HCT116 (cell line): Measurements from ENCODE around the gene SUN2.

Experiments used
- EZH2 ChIP-seq: fragments of 200-600 bp; sonication (generic); IDR thresholded peaks from 2 replicates; pipeline ENCODE4 v1.6.1; 2017; ENCODE audit warnings: antibody characterized with exemption, mixed run types
- POLR2A ChIP-seq: IDR thresholded peaks from 2 replicates; pipeline ENCODE4 v1.7.0; 2011; ENCODE audit warnings: borderline replicate concordance; ENCODE audit not compliant: insufficient read depth, insufficient read length; ENCODE audit errors: extremely low read depth
- POLR2AphosphoS5 ChIP-seq: IDR thresholded peaks from 2 replicates; pipeline ENCODE4 v1.6.1; 2011; ENCODE audit warnings: mild to moderate bottlenecking, low read depth, low read length, moderate library complexity
- RAD21 ChIP-seq: IDR thresholded peaks from 2 replicates; pipeline ENCODE4 v1.6.1; 2012; ENCODE audit warnings: low read depth, mild to moderate bottlenecking
- SIN3A ChIP-seq: IDR thresholded peaks from 2 replicates; pipeline ENCODE4 v1.6.1; 2012; ENCODE audit warnings: low read depth
- YY1 ChIP-seq: IDR thresholded peaks from 2 replicates; pipeline ENCODE4 v1.6.1; 2011; ENCODE audit warnings: low read length, low read depth, moderate library complexity, mild to moderate bottlenecking; ENCODE audit not compliant: insufficient replicate concordance; ENCODE audit errors: extremely low read depth
- ZNF274 ChIP-seq: fragments of 200-500 bp; sonication (Bioruptor generic); IDR thresholded peaks from 2 replicates; pipeline ENCODE4 v1.6.1; 2014; ENCODE audit warnings: mild to moderate bottlenecking, low read depth, low read length, inconsistent platforms
- TF ChIP-seq, protein P1 (sequence below), 3 experiments: fragments of 200-600 bp in 1 of 3; sonication (generic) in 1 of 3; IDR thresholded peaks in 2 of 3; conservative IDR thresholded peaks in 1 of 3; 2 replicates each; pipeline ENCODE4 v1.5.1; 2012 to 2017; ENCODE audit warnings: low read depth in 2 of 3, low read length in 2 of 3, antibody characterized with exemption in 1 of 3, borderline replicate concordance in 1 of 3, control low read depth in 1 of 3, mild to moderate bottlenecking in 1 of 3, mixed read lengths in 1 of 3, mixed run types in 1 of 3, moderate library complexity in 1 of 3; ENCODE audit not compliant: insufficient read depth in 1 of 3
- TF ChIP-seq, protein P2 (sequence below): IDR thresholded peaks from 2 replicates; pipeline ENCODE4 v1.6.1; 2012
- TF ChIP-seq, protein P3 (sequence below): IDR thresholded peaks from 2 replicates; pipeline ENCODE4 v1.6.1; 2012; ENCODE audit warnings: low read depth

DNA sequence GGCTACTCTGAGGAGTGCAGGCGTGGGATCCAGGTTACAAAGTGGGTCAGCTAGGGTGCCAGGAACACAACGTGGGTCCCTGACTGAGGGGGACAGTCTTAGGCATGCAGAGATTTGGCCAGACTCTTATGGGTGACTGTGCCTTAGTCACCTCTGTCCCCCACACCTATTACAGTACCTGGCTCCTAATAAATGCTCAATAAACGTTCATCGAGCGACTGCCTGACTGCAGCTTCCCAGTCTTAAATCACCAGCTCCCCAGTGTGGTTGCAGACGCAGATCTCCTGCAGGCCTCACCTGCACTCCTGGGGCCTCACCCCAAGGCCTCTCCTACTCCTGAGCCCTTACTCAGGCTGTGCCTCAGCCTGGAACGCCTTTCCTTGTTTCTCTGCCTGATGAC, 3.2 kb upstream of the SUN2 start:
- TF ChIP-seq, protein P1, sequence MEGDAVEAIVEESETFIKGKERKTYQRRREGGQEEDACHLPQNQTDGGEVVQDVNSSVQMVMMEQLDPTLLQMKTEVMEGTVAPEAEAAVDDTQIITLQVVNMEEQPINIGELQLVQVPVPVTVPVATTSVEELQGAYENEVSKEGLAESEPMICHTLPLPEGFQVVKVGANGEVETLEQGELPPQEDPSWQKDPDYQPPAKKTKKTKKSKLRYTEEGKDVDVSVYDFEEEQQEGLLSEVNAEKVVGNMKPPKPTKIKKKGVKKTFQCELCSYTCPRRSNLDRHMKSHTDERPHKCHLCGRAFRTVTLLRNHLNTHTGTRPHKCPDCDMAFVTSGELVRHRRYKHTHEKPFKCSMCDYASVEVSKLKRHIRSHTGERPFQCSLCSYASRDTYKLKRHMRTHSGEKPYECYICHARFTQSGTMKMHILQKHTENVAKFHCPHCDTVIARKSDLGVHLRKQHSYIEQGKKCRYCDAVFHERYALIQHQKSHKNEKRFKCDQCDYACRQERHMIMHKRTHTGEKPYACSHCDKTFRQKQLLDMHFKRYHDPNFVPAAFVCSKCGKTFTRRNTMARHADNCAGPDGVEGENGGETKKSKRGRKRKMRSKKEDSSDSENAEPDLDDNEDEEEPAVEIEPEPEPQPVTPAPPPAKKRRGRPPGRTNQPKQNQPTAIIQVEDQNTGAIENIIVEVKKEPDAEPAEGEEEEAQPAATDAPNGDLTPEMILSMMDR (IDR thresholded peaks at IDR 0.05 in 2 of 3, conservative IDR thresholded peaks at IDR 0.05 in 1 of 3; ENCODE audit: borderline replicate concordance in 1 of 3, insufficient read depth in 1 of 3, low read depth in 2 of 3, low read length in 2 of 3), result no peak
- TF ChIP-seq SIN3A (no peak), POLR2AphosphoS5 (no peak), POLR2A (no peak), EZH2 (no peak), YY1 (no peak), RAD21 (no peak), ZNF274 (no peak)
- TF ChIP-seq, protein P2, sequence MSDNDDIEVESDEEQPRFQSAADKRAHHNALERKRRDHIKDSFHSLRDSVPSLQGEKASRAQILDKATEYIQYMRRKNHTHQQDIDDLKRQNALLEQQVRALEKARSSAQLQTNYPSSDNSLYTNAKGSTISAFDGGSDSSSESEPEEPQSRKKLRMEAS, result no peak
- TF ChIP-seq, protein P3, sequence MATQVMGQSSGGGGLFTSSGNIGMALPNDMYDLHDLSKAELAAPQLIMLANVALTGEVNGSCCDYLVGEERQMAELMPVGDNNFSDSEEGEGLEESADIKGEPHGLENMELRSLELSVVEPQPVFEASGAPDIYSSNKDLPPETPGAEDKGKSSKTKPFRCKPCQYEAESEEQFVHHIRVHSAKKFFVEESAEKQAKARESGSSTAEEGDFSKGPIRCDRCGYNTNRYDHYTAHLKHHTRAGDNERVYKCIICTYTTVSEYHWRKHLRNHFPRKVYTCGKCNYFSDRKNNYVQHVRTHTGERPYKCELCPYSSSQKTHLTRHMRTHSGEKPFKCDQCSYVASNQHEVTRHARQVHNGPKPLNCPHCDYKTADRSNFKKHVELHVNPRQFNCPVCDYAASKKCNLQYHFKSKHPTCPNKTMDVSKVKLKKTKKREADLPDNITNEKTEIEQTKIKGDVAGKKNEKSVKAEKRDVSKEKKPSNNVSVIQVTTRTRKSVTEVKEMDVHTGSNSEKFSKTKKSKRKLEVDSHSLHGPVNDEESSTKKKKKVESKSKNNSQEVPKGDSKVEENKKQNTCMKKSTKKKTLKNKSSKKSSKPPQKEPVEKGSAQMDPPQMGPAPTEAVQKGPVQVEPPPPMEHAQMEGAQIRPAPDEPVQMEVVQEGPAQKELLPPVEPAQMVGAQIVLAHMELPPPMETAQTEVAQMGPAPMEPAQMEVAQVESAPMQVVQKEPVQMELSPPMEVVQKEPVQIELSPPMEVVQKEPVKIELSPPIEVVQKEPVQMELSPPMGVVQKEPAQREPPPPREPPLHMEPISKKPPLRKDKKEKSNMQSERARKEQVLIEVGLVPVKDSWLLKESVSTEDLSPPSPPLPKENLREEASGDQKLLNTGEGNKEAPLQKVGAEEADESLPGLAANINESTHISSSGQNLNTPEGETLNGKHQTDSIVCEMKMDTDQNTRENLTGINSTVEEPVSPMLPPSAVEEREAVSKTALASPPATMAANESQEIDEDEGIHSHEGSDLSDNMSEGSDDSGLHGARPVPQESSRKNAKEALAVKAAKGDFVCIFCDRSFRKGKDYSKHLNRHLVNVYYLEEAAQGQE, result no peak
